Type B pancreatic cell (in vitro differentiated cells): Measurements from ENCODE around the gene OR4K2. TPM values are rescaled to one million over a fixed set of nuclear protein-coding genes. Genes with fewer than 3 reads are reported as not detected.

Source experiments
- DNase-seq: peaks from one replicate; pipeline ENCODE4 v3.0.0; 2021; ENCODE audit warnings: mixed read lengths; ENCODE audit not compliant: unreplicated experiment; ENCODE audit errors: extremely low spot score
- H3K27ac Mint-ChIP-seq: 2 replicates; pipeline ENCODE4 v1.8.0; 2021; ENCODE audit warnings: mild to moderate bottlenecking, mixed read lengths
- H3K27me3 Mint-ChIP-seq: 2 replicates; pipeline ENCODE4 v1.8.0; 2021; ENCODE audit warnings: mixed read lengths
- H3K36me3 Mint-ChIP-seq: 2 replicates; pipeline ENCODE4 v1.8.0; 2021; ENCODE audit warnings: mixed read lengths
- H3K4me1 Mint-ChIP-seq: one replicate; pipeline ENCODE4 v1.8.0; 2021; ENCODE audit warnings: mixed read lengths; ENCODE audit not compliant: unreplicated experiment
- H3K4me3 Mint-ChIP-seq: 2 replicates; pipeline ENCODE4 v1.8.0; 2021; ENCODE audit warnings: mild to moderate bottlenecking, mixed read lengths
- H3K9me3 Mint-ChIP-seq: 2 replicates; pipeline ENCODE4 v1.8.0; 2021; ENCODE audit warnings: mixed read lengths
- CTCF ChIP-seq: fragments of 200-600 bp; sonication (generic); conservative IDR thresholded peaks from 2 replicates; pipeline ENCODE4 v1.5.0; 2021; ENCODE audit warnings: antibody characterized with exemption, mild to moderate bottlenecking
- total RNA-seq: library from RNA; stranded (reverse); gene quantifications from 2 replicates; pipeline ENCODE4 v1.2.1, GENCODE V29; 2021; ENCODE audit warnings: low replicate concordance

OR4K2 gene
- total RNA-seq, 1 donor from 2014 or later: not detected

- no peaks in the 10 kb centered on the region for H3K4me1 Mint-ChIP-seq
- no peak overlapping the region for H3K4me3 Mint-ChIP-seq
- TF ChIP-seq CTCF: no peak
- no peak overlapping the region for H3K27ac Mint-ChIP-seq
- H3K9me3 Mint-ChIP-seq: peaks cover 13% of the 10 kb centered on the region
- no peak for DNase-seq
- no peaks in the 10 kb centered on the region for H3K27me3 Mint-ChIP-seq
- H3K36me3 Mint-ChIP-seq: peaks cover 2% of the 10 kb centered on the region
These were observed 31.7 kb downstream of the OR4K2 start for GRCh38 chr14:19906665-19907064.

- Mint-ChIP-seq H3K27ac (no peak overlapping the region), H3K36me3 (peaks cover 3% of the 10 kb centered on the region), H3K9me3 (peaks cover 11% of the 10 kb centered on the region), H3K4me1 (no peaks in the 10 kb centered on the region), H3K27me3 (no peaks in the 10 kb centered on the region), H3K4me3 (no peak overlapping the region)
- TF ChIP-seq CTCF: no peak
- no peak for DNase-seq
These were observed 36.2 kb downstream of the OR4K2 start for GRCh38 chr14:19911114-19911513.

GRCh38 chr14:19917243-19917642, 42.3 kb downstream of the OR4K2 start:
- Mint-ChIP-seq H3K4me1 (no peaks in the 10 kb centered on the region), H3K36me3 (no peaks in the 10 kb centered on the region), H3K9me3 (no peaks in the 10 kb centered on the region), H3K4me3 (no peak overlapping the region), H3K27ac (no peak overlapping the region), H3K27me3 (no peaks in the 10 kb centered on the region)
- TF ChIP-seq CTCF: no peak
- DNase-seq: no peak

- no peaks in the 10 kb centered on the region for H3K4me1 Mint-ChIP-seq
These were observed 43.1 kb downstream of the OR4K2 start for GRCh38 chr14:19917955-19918518.

DNA sequence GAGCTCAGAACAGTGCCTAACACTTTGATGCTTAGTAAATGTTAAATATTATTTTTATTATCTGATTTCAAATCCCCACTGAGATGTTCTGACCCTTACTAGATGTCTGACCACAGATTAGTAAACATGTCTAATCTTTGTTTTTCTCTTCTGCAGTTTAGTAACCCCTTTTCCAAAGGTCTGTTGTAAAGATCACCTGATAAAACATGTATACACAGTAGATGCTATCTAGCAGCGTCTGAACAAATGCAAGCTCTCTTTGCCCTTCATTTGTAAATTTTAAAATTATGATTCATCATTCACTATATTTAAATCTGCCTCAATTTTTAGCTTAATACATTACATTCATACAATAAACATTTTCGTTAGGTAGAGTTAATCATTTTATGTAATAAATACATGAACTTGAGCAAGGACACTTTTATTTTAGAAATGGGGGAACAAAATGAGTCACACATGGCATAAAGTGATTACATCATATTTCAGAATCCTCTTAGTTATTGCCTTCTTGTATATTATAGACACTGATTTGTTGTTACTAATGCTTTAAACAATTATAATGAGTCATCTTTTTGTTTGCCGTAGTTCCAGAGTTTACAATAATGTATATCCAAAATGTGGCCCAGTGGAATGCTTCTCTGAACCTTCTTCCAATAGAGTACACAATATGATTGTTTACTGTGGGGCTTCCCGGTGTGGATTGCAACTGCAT, 43.8 kb downstream of the OR4K2 start:
- Mint-ChIP-seq H3K4me1 (no peaks in the 10 kb centered on the region), H3K4me3 (no peak overlapping the region), H3K36me3 (no peaks in the 10 kb centered on the region), H3K9me3 (no peaks in the 10 kb centered on the region), H3K27me3 (no peaks in the 10 kb centered on the region), H3K27ac (no peak overlapping the region)
- TF ChIP-seq CTCF: no peak
- DNase-seq: no peak

More at GRCh38 chr14:19917955-19918518, 43.1 kb downstream of the OR4K2 start:
- DNase-seq: no peak
- Mint-ChIP-seq H3K9me3 (no peaks in the 10 kb centered on the region), H3K27me3 (no peaks in the 10 kb centered on the region), H3K27ac (no peak overlapping the region), H3K4me3 (no peak overlapping the region), H3K36me3 (no peaks in the 10 kb centered on the region)
- no peak for TF ChIP-seq CTCF
